Measurements from ENCODE around the gene C12orf75. TPM values are rescaled to one million over a fixed set of nuclear protein-coding genes. Genes with fewer than 3 reads are reported as not detected.
"Not testable (repeated sequence)": the region's sequence is repeated elsewhere in the genome, so short reads cannot be mapped to it uniquely, and the experiment has no call there.

Gene C12orf75
- total and polyA plus RNA-seq, 2 donors (not counting 3 experiments of a cell fraction or from before 2014, with no cell fraction given) = 23.6 to 60.7 TPM

DNA sequence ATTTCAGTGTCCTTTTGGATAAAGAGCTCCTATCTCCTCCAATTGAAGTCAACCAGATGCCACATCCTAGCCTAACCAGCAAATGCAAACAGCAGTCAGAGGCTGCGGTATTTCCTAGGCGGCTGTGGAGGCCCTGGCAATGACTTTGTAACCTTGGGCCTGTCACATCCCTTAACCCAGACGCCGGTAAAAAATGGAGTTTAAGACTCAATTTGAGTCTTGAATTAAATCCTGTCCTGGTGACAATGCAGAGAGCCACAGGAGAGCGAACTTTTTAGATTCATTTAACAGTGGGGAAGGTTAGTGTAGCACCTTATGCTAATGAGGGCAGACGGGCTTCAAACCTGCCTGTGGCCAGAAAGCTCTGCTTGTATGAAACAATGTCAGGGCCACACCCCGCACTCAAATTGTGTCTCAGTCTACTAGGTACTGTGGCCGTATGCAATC lies 1.3 kb downstream of the C12orf75 start:
- dilution Hi-C loops (cut with MboI; ENCODE audit: extremely low pct_ligation_motif_present, low sequenced_read_pairs) = no loop called here
- ChIA-PET CTCF (interaction anchor here (1.4 to 1.8 kb wide), 3 partner anchors 51 to 117 kb away, joined by 3 to 6 read pairs (median 5); no protein-coding TSS in a partner anchor), POLR2A (interaction anchor here (1.3 kb wide), 1 partner anchor 96 kb away, joined by 3 read pairs; the partner anchor contains the start of gene APPL2)
- Histone ChIP-seq H2AFZ (ENCODE audit: low read depth, low read length) (no peak overlapping the region), H3K9me1 (replicated peaks; ENCODE audit: control insufficient read depth, extremely low read depth, insufficient read depth, low read length) (no peaks in the 10 kb centered on the region), H3K9me3 (replicated peaks; ENCODE audit: control insufficient read depth, insufficient read depth, low read length) (no peaks in the 10 kb centered on the region), H3K4me3 (replicated peaks in 1 of 3; ENCODE audit: insufficient read depth in 1 of 3, low read depth in 1 of 3, low read length in 3 of 3) (peak overlapping the region in 2 of 3 experiments; percentile 59 to 88), H3K9ac (replicated peaks; ENCODE audit: extremely low read depth, insufficient read depth, low read length) (peak overlapping the region; percentile 25), H3K27me3 (ENCODE audit: control insufficient read depth in 2 of 2, insufficient read depth in 2 of 2, low read length in 2 of 2) (no peaks in the 10 kb centered on the region), H3K4me1 (ENCODE audit: control insufficient read depth, extremely low read depth, insufficient read depth, low read length) (peaks cover 29% of the 10 kb centered on the region), H4K20me1 (replicated peaks; ENCODE audit: control insufficient read depth, extremely low read depth, insufficient read depth, low read length) (no peaks in the 10 kb centered on the region), H3K27ac (ENCODE audit: insufficient read depth, low read depth, low read length) (no peak overlapping the region), H3K4me2 (ENCODE audit: insufficient read depth, low read length) (peak overlapping the region; percentile 91), H3K36me3 (ENCODE audit: control insufficient read depth in 2 of 2, extremely low read depth in 1 of 2, insufficient read depth in 2 of 2, low read length in 2 of 2) (no peaks in the 10 kb centered on the region), H3K79me2 (ENCODE audit: control insufficient read depth, insufficient read depth, low read length) (peaks cover 51% of the 10 kb centered on the region)
- TF ChIP-seq CTCF (IDR thresholded peaks at IDR 0.05; ENCODE audit: extremely low read depth in 1 of 2, insufficient read depth in 1 of 2, low read depth in 1 of 2, low read length in 2 of 2) = no peak
- TF ChIP-seq GATA2 (IDR thresholded peaks at IDR 0.05; ENCODE audit: insufficient read depth, insufficient read length, low read depth, low read length) = no peak
- intact Hi-C loops (cut with micrococcal nuclease) = loop anchor here (2.0 kb wide), 1 partner anchor 51 kb away; no protein-coding TSS in a partner anchor
- BruUV-seq (replicated peaks) = TSS peak; percentile 55
- no peak for FAIRE-seq
- DNase-seq (ENCODE audit: low read depth, low spot score) = no peak

DNA sequence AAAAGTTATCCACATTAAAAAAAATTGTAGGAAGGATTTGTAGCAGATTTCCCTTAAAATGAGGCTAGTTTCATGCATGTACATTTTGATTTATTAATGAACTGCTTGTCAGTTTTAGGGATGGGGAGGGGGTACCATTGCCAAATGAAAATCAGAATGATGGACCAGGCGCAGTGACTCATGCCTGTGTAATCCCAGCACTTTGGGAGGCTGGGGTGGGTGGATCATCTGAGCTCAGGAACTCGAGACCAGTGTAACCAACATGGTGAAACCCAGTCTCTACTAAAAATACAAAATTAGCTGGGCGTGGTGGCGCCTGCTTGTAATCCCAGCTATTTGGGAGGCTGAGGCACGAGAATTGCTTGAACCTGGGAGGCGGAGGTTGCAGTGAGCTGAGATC lies 1.8 kb downstream of the C12orf75 start:
- BruUV-seq (replicated peaks); H3K4me3 ChIP-seq (replicated peaks in 1 of 3; ENCODE audit: insufficient read depth in 1 of 3, low read depth in 1 of 3, low read length in 3 of 3); H2AFZ ChIP-seq (ENCODE audit: low read depth, low read length); H3K27me3 ChIP-seq (ENCODE audit: control insufficient read depth in 2 of 2, insufficient read depth in 2 of 2, low read length in 2 of 2); dilution Hi-C loops (cut with MboI; ENCODE audit: extremely low pct_ligation_motif_present, low sequenced_read_pairs); DNase-seq (ENCODE audit: low read depth, low spot score); H3K9ac ChIP-seq (replicated peaks; ENCODE audit: extremely low read depth, insufficient read depth, low read length); H3K36me3 ChIP-seq (ENCODE audit: control insufficient read depth in 2 of 2, extremely low read depth in 1 of 2, insufficient read depth in 2 of 2, low read length in 2 of 2); H3K9me1 ChIP-seq (replicated peaks; ENCODE audit: control insufficient read depth, extremely low read depth, insufficient read depth, low read length); H3K27ac ChIP-seq (ENCODE audit: insufficient read depth, low read depth, low read length); intact Hi-C loops (cut with micrococcal nuclease); H4K20me1 ChIP-seq (replicated peaks; ENCODE audit: control insufficient read depth, extremely low read depth, insufficient read depth, low read length); H3K9me3 ChIP-seq (replicated peaks; ENCODE audit: control insufficient read depth, insufficient read depth, low read length): not testable (repeated sequence)
- ChIA-PET POLR2A (interaction anchor here (0.7 to 1.3 kb wide), 3 partner anchors 74 to 230 kb away, joined by 3 to 4 read pairs (median 3); partner anchors contain the start of gene APPL2), CTCF (interaction anchor here (1.3 to 1.5 kb wide), 3 partner anchors 10 to 68 kb away, joined by 3 to 5 read pairs (median 5); no protein-coding TSS in a partner anchor)
- FAIRE-seq = peak; percentile 67
- H3K4me2 ChIP-seq (ENCODE audit: insufficient read depth, low read length) = peak overlapping the region; percentile 91
- H3K4me1 ChIP-seq (ENCODE audit: control insufficient read depth, extremely low read depth, insufficient read depth, low read length) = peaks cover 24% of the 10 kb centered on the region
- H3K79me2 ChIP-seq (ENCODE audit: control insufficient read depth, insufficient read depth, low read length) = peaks cover 55% of the 10 kb centered on the region
